ENCODE data around the gene XRCC2.

GRCh38 chr7:152668975-152669374, 7.0 kb downstream of the XRCC2 start:
- TF ChIP-seq EP300 (IDR thresholded peaks at IDR 0.05) (no peak), CTCF (IDR thresholded peaks at IDR 0.05) (no peak), POLR2A (IDR thresholded peaks at IDR 0.05) (no peak)
